GM12878 (cell line): Measurements from ENCODE around the gene COX6B1. TPM values are rescaled to one million over a fixed set of nuclear protein-coding genes. Genes with fewer than 3 reads are reported as not detected.

Experiments
- ATAC-seq: fragments of 200-7000 bp; cut with Tn5 transposase; 3 replicates; pipeline ENCODE4 v1.9.1; 2020; ENCODE audit warnings: mild to moderate bottlenecking, moderate library complexity
- BruUV-seq: library from RNA; stranded (reverse); fragments of 400-500 nt; replicated peaks from 2 replicates; lab custom pipeline; 2021; lab: Mats Ljungman, UMichigan
- CTCF ChIA-PET: fragments of 300-600 bp; sonication (Branson Sonifier 250); formaldehyde crosslinking; extraction: SDS; loops from one replicate; lab custom pipeline; 2021; ENCODE audit warnings: inconsistent platforms; lab: Yijun Ruan, JAX
- POLR2A ChIA-PET: fragments of 350-600 bp; formaldehyde crosslinking; extraction: SDS; loops from one replicate; lab custom pipeline; 2021; ENCODE audit warnings: inconsistent platforms; lab: Charles Lee
- RAD21 ChIA-PET: fragments of 300-600 bp; sonication (Branson Sonifier 250); formaldehyde crosslinking; loops from one replicate; lab custom pipeline; 2023; ENCODE audit warnings: antibody characterized with exemption; ENCODE audit not compliant: unreplicated experiment; lab: Charles Lee
- SMC1A ChIA-PET: fragments of 300-600 bp; sonication (Branson Sonifier 250); formaldehyde crosslinking; loops from one replicate; lab custom pipeline; 2023; ENCODE audit not compliant: unreplicated experiment, uncharacterized antibody; lab: Charles Lee
- DNase-seq: peaks from one replicate; pipeline ENCODE4 v3.0.0-alpha.2; 2011; ENCODE audit warnings: low read depth, low spot score
- FAIRE-seq: peaks from 3 replicates; lab custom pipeline; 2011; peaks lifted over from hg19 to GRCh38; lab: Jason Lieb, UNC
- H2AFZ ChIP-seq: 2 replicates; pipeline ENCODE4 v1.6.0; 2011; ENCODE audit warnings: low read depth, low read length, control low read depth; ENCODE audit not compliant: control insufficient read depth
- H3K27ac ChIP-seq: 2 replicates; pipeline ENCODE4 v1.5.1; 2011; ENCODE audit warnings: control low read depth; ENCODE audit not compliant: control insufficient read depth, insufficient read depth
- H3K27me3 ChIP-seq, 2 experiments: replicated peaks in 1 of 2; 2 replicates each; pipeline versions ENCODE4 v1.6.0 to v1.6.1; 2011; ENCODE audit warnings: low read length in 1 of 2; ENCODE audit not compliant: control insufficient read depth in 2 of 2, insufficient read depth in 2 of 2
- H3K36me3 ChIP-seq, 2 experiments: 2 replicates each; pipeline ENCODE4 v1.5.1; 2011; ENCODE audit warnings: low read length in 1 of 2; ENCODE audit not compliant: control insufficient read depth in 2 of 2, insufficient read depth in 2 of 2
- H3K4me1 ChIP-seq: 2 replicates; pipeline ENCODE4 v1.6.1; 2011; ENCODE audit warnings: mild to moderate bottlenecking, low read length, moderate library complexity, mixed read lengths; ENCODE audit not compliant: control insufficient read depth, insufficient read depth
- H3K4me2 ChIP-seq: 2 replicates; pipeline ENCODE4 v1.6.0; 2011; ENCODE audit warnings: control low read depth; ENCODE audit not compliant: control insufficient read depth, insufficient read depth
- H3K4me3 ChIP-seq: fragments of 200-600 bp; sonication (generic); 2 replicates; pipeline ENCODE4 v1.5.1; 2016
- H3K79me2 ChIP-seq: 2 replicates; pipeline ENCODE4 v1.6.0; 2011; ENCODE audit warnings: low read length; ENCODE audit not compliant: control insufficient read depth, insufficient read depth
- H3K9ac ChIP-seq: 2 replicates; pipeline ENCODE4 v1.8.0; 2011; ENCODE audit warnings: low read length, control low read depth, mixed read lengths; ENCODE audit not compliant: control insufficient read depth, insufficient read depth
- H3K9me3 ChIP-seq: replicated peaks from 3 replicates; pipeline ENCODE4 v1.5.1; 2011; ENCODE audit warnings: mild to moderate bottlenecking, low read length; ENCODE audit not compliant: control insufficient read depth, insufficient read depth
- H4K20me1 ChIP-seq: 2 replicates; pipeline ENCODE4 v1.6.0; 2011; ENCODE audit not compliant: control insufficient read depth, insufficient read depth
- E2F8 ChIP-seq: fragments of 450-650 bp; IDR thresholded peaks from 2 replicates; pipeline ENCODE4 v1.6.1; 2018; ENCODE audit warnings: mild to moderate bottlenecking, low read depth, moderate library complexity; ENCODE audit not compliant: partially characterized antibody
- NKRF ChIP-seq: fragments of 450-650 bp; conservative IDR thresholded peaks from 2 replicates; pipeline ENCODE4 v1.6.1; 2017; ENCODE audit warnings: mild to moderate bottlenecking, moderate library complexity
- NR2C1 ChIP-seq: fragments of 450-650 bp; IDR thresholded peaks from 2 replicates; pipeline ENCODE4 v1.6.1; 2017; ENCODE audit warnings: antibody characterized with exemption, mild to moderate bottlenecking, moderate library complexity
- RAD21 ChIP-seq: IDR thresholded peaks from 2 replicates; pipeline ENCODE4 v1.6.1; 2011; ENCODE audit warnings: mild to moderate bottlenecking, low read depth, low read length, moderate library complexity; ENCODE audit not compliant: insufficient read depth
- YBX1 ChIP-seq: fragments of 450-650 bp; IDR thresholded peaks from 2 replicates; pipeline ENCODE4 v1.6.1; 2016; ENCODE audit warnings: antibody characterized with exemption
- WGBS: methylation state at CpG from one replicate; pipeline ENCODE4 v1.1.6; 2016; ENCODE audit warnings: low lambda C conversion rate; ENCODE audit not compliant: insufficient replicate concordance, insufficient coverage; ENCODE audit errors: missing lambda C conversion rate; 5-methylcytosine and 5-hydroxymethylcytosine counted together
- in situ Hi-C: fragments of 300-500 bp; cut with MboI; formaldehyde crosslinking; loops from 9 replicates; pipeline ENCODE4 v1.14.3; 2018; ENCODE audit warnings: mixed read lengths
- intact Hi-C: fragments of 100-400 bp; cut with micrococcal nuclease; formaldehyde crosslinking; loops from one replicate; pipeline ENCODE4 v1.14.2; 2022; ENCODE audit not compliant: unreplicated experiment
- polyA plus RNA-seq, 11 experiments: library from polyadenylated mRNA; depleted of rRNA in 4 of 11; unstranded in 6 of 11; stranded (reverse) in 5 of 11; fragments of >200 nt; fragmentation: Nextera tagmentation in 4 of 11; fragmentation: Illumina TruSeq in 1 of 11; extraction: Ambion mirVana in 4 of 11; extraction: Trizol in 1 of 11; gene quantifications; 1 replicate in 1 of 11; 2 replicates in 10 of 11; pipeline versions ENCODE4 v1.2.1 to v1.2.3, GENCODE V29; 2011 to 2016; ENCODE audit warnings: inconsistent platforms in 2 of 11, missing spikeins in 2 of 11, low read depth in 1 of 11
- total RNA-seq, 4 experiments: library from RNA; depleted of rRNA in 3 of 4; stranded (reverse); fragments of >200 nt in 3 of 4; fragmentation: Illumina TruSeq in 1 of 4; extraction: Trizol in 1 of 4; gene quantifications; 2 replicates each; pipeline versions ENCODE4 v1.2.1 to v1.2.3, GENCODE V29; 2013 to 2021
- TF ChIP-seq, protein P1 (sequence below): fragments of 450-650 bp; IDR thresholded peaks from 2 replicates; pipeline ENCODE4 v1.6.1; 2017; ENCODE audit warnings: borderline replicate concordance
- TF ChIP-seq, protein P2 (sequence below): fragments of 450-650 bp; IDR thresholded peaks from 2 replicates; pipeline ENCODE4 v1.6.1; 2018; ENCODE audit warnings: borderline replicate concordance, mild to moderate bottlenecking; ENCODE audit not compliant: partially characterized antibody

COX6B1 gene
- total and polyA plus RNA-seq, 10 of the 15 experiments (the other 5 are each of a cell fraction or from before 2014, with no cell fraction given): 500 to 1,700 (median 862) TPM

DNA sequence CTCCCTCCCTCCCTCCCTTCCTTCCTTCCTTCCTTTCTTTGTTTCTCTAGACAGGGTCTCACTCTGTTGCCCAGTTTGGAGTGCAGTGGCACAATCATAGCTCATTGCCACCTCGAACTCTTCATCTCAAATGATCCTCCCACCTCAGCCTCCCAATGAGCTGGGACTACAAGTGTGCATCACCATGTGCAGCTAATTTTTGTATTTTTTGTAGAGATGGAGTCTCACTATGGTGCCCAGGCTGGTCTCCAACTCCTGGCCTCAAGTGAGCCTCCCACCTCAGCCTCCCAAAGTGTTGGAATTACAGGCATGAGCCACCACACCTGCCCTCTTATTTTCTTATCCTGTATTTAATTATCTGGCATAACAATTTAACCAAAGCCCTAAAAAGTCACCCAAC lies 22.6 kb downstream of the COX6B1 start:
- ATAC-seq: no peak
- intact Hi-C loops: no loop called here
- WGBS: 43% methylated on average over 1 of the region's 1 CpG
- Histone ChIP-seq H3K36me3 (0 out of 4 replicates have a peak, but pooled peaks cover 0 to 2% of the 10 kb centered on the region in 2 experiments), H3K27ac (no peak overlapping the region), H3K27me3 (no peaks in the 10 kb centered on the region), H3K4me2 (no peak overlapping the region), H3K79me2 (no peaks in the 10 kb centered on the region), H2AFZ (no peak overlapping the region), H3K9ac (no peak overlapping the region), H3K4me1 (peaks cover 4% of the 10 kb centered on the region), H3K4me3 (no peak overlapping the region), H4K20me1 (no peaks in the 10 kb centered on the region), H3K9me3 (no peaks in the 10 kb centered on the region)
- ChIA-PET CTCF (no interaction called here), POLR2A (no interaction called here), SMC1A (no interaction called here), RAD21 (no interaction called here)
- TF ChIP-seq RAD21 (no peak), NKRF (no peak), YBX1 (no peak), NR2C1 (no peak), E2F8 (no peak)
- TF ChIP-seq, protein P1, sequence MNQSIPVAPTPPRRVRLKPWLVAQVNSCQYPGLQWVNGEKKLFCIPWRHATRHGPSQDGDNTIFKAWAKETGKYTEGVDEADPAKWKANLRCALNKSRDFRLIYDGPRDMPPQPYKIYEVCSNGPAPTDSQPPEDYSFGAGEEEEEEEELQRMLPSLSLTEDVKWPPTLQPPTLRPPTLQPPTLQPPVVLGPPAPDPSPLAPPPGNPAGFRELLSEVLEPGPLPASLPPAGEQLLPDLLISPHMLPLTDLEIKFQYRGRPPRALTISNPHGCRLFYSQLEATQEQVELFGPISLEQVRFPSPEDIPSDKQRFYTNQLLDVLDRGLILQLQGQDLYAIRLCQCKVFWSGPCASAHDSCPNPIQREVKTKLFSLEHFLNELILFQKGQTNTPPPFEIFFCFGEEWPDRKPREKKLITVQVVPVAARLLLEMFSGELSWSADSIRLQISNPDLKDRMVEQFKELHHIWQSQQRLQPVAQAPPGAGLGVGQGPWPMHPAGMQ: no peak
- TF ChIP-seq, protein P2, sequence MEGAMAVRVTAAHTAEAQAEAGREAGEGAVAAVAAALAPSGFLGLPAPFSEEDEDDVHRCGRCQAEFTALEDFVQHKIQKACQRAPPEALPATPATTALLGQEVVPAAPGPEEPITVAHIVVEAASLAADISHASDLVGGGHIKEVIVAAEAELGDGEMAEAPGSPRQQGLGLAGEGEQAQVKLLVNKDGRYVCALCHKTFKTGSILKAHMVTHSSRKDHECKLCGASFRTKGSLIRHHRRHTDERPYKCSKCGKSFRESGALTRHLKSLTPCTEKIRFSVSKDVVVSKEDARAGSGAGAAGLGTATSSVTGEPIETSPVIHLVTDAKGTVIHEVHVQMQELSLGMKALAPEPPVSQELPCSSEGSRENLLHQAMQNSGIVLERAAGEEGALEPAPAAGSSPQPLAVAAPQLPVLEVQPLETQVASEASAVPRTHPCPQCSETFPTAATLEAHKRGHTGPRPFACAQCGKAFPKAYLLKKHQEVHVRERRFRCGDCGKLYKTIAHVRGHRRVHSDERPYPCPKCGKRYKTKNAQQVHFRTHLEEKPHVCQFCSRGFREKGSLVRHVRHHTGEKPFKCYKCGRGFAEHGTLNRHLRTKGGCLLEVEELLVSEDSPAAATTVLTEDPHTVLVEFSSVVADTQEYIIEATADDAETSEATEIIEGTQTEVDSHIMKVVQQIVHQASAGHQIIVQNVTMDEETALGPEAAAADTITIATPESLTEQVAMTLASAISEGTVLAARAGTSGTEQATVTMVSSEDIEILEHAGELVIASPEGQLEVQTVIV: no peak
- DNase-seq: no peak
- in situ Hi-C loops: no loop called here
- no peak for FAIRE-seq
- BruUV-seq: no TSS peak
